Measurements from ENCODE around the gene ARHGAP45.

DNA sequence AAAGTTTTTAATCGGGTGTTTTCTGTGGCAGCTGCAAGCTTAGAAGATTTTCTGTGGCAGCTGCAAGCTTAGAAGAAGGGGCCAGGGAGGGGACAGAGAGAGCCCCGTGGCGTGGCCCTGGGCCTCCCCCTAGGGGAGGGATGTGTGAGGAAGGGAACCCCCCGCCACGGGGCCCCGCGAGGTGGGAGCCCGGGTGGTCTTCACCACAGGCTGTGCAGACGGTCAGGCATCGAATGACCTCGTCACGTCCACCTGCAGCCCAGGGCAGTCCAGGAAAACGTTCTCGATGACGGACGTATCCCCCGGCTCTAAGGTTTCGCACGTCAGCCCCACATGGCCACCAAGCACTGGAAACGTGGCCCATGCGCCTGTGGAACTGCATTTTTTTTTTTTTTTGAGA is 19.6 kb downstream of the ARHGAP45 start:
- TF ChIP-seq, protein P1, sequence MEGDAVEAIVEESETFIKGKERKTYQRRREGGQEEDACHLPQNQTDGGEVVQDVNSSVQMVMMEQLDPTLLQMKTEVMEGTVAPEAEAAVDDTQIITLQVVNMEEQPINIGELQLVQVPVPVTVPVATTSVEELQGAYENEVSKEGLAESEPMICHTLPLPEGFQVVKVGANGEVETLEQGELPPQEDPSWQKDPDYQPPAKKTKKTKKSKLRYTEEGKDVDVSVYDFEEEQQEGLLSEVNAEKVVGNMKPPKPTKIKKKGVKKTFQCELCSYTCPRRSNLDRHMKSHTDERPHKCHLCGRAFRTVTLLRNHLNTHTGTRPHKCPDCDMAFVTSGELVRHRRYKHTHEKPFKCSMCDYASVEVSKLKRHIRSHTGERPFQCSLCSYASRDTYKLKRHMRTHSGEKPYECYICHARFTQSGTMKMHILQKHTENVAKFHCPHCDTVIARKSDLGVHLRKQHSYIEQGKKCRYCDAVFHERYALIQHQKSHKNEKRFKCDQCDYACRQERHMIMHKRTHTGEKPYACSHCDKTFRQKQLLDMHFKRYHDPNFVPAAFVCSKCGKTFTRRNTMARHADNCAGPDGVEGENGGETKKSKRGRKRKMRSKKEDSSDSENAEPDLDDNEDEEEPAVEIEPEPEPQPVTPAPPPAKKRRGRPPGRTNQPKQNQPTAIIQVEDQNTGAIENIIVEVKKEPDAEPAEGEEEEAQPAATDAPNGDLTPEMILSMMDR (IDR thresholded peaks at IDR 0.05), result no peak
- TF ChIP-seq POLR2A (IDR thresholded peaks at IDR 0.05), result no peak
